ENCODE data around the gene MAP2K6.

The MAP2K6 gene

GRCh38 chr17:69492410-69493071 lies 78.0 kb downstream of the MAP2K6 start:
- no peak for DNase-seq (ENCODE audit: low spot score)

DNA sequence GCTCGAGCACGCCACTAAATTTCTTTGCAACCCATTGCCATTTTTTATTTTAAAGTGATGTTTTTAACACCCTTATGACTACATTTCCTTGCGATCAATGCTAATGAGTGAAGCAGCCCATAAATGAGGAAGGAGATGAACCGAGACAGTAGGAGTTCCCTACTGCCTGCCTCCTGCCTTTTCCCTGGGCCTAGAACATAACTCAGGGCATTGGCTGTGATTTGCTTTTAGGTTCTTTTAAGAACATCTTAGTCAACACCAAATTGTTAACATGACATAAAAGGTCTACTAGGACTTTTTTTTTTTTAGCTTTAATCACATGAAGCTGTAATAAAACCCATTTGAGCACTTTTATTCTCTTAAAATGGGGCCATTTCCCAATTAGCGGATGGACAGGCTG lies 81.3 kb downstream of the MAP2K6 start:
- no peak for DNase-seq (ENCODE audit: low spot score)

DNA sequence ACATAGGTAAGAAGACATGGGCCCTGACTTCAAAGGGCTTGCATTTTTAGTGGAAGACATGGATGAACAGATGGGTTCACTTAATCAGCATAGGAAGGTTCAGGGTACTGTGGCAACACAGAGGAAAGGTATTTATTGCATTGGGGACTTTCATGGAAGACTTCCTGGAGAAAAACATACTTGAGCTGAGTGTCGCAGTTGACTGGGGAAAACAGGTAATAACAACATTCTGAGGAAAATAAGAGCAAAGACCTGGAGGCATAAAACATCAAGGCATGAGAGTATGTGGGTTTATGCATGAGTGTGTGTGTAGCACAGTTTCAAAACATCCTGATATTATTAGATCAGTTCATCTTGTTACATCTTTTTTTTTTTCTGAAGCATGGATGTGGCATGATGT lies 82.7 kb downstream of the MAP2K6 start:
- no peak for DNase-seq (ENCODE audit: low spot score)

DNA sequence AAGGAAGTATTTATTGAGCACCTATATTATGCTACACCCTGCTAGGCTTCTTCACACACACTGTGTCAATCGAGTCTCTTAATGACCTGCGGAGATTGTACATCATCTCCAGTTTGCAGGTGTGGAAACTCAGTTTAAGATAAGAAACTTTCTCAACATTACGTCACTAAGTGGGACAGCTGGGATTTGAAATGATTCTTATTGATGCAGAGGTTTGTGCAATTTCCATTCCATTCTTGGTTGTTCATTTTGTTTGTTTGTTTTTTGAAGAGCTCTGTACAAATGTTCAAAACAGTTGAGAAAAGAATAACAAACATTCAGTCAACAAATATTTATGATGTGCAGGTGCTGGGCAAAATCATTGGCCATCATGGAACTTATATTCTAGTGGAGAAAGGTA lies 84.8 kb downstream of the MAP2K6 start:
- DNase-seq (ENCODE audit: low spot score), result no peak

DNA sequence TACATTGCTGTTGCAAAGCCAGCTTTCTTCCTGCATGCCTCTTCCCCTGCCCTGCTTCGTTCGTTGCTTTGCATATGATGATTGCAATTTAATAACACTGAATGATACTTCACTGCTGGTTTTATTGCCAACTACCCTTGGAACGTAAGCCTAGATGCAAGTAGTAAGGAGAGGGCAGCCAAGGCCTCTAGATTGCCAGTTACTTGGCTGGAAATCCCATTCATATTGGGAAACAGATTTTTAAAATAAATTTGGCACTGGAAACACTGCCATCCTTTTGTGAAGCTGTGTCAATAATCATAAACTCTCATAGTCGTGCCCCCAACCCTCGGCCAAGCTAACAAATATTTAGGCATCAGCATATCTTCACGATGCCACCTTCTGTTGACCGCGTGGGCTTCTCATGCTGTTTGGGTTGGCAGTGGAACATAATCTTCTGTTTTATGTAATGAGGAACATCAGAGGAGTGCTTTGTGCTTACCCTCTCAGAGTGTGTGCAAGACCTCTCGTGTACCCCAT lies 86.5 kb downstream of the MAP2K6 start:
- no peak for DNase-seq (ENCODE audit: low spot score)

DNA sequence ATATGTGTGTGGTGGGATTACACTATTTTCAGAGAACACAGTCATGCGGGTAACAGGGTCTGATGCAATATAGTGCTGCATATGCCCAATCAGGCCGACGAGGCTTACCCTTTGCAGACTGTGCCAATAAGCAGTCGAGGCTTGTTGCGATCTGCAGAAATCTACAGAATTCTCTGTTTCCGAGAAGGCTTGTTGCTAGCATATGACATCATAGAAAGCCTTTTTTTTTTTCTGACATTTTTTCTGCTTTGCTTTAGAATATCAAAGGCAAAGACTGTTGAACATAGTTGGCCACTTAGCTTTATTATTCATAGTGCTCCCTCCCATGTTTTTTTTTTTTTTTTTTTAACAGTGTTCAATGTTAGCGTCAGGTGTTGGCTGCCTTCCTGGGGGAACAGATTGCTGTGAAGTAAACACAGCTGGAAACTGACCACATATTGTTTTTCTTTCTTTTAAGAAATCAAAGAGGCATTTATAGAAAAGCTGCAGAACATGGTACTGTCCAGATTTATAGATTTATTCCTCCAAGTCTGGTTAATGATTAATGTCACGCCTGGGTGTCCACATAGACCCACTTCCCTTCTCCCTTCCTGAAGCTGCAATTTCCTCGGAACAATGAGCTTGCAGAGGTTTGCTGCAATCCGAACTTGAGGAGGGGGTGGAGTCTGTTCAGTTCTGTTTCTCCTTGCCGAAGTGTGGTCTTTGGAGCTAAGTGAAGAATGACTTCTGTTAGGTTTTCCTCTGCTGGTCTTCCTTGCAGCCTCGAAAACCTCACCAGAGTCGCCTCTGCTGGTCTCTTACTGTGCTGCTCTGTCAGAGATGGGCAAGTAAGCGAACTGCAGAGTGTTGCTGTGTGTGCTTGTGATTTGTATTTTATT lies 87.3 kb downstream of the MAP2K6 start:
- DNase-seq (ENCODE audit: low spot score), result peak; percentile 53

DNA sequence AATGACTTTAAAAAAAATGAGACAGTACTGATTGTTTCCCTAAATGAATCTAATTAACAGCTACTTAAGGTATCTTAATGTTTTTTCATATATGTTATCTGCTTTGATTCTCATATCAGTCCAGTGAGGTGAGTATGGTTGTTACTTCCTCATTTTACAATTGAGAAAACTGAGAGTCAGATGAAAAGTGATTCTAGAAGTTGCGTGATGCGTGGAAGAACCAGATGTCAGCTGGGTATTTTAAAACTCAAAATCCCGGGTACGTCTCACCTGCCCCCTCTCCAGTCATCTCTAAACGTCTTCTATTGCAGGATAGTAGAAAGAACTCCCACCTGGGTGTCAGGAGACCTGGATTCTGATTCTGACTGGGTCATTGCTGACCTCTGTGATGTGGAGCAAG lies 89.2 kb downstream of the MAP2K6 start:
- DNase-seq (ENCODE audit: low spot score), result no peak

GRCh38 chr17:69505740-69506139 lies 91.2 kb downstream of the MAP2K6 start:
- no peak for DNase-seq (ENCODE audit: low spot score)

- DNase-seq (ENCODE audit: low spot score), result no peak
Observed at GRCh38 chr17:69506489-69506888, 92.0 kb downstream of the MAP2K6 start.

DNA sequence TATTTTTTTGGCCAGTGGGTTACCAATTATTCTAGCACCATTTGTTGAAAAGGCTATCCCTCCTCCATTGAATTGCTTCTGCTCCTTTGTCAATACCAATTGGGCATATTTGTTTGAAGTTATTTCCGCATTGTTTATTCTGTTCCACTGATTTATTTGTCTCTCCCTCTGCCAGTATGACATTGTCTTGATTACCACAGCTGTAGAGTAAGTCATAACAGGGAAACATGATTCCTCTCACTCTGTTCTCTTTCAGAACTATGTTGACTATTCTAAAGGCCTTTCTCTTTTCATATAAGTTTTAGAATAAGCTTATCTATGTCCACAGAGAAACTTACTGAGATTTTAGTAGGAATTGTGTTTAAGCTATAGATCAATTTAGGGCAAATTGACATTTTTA lies 94.3 kb downstream of the MAP2K6 start:
- DNase-seq (ENCODE audit: low spot score), result no peak

DNA sequence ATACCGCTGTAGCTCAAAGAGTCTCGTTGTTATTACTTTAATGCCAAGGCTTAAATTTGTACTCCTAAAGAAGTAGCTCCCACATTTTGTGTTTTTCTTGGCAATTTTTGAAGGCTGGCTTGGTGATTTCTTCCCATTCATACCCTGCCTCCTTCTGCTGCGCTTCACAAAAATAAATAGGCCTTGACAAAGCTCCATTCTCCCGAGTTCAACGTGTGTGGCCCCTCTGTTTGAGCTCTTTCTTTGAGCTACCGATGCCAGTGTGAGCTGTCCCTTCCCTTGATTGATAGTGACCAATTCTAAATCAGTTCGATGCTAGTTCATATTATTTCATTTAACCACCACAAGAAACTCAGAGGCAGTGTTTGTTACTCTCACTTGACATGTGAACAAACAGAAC lies 96.8 kb downstream of the MAP2K6 start:
- no peak for DNase-seq (ENCODE audit: low spot score)

DNA sequence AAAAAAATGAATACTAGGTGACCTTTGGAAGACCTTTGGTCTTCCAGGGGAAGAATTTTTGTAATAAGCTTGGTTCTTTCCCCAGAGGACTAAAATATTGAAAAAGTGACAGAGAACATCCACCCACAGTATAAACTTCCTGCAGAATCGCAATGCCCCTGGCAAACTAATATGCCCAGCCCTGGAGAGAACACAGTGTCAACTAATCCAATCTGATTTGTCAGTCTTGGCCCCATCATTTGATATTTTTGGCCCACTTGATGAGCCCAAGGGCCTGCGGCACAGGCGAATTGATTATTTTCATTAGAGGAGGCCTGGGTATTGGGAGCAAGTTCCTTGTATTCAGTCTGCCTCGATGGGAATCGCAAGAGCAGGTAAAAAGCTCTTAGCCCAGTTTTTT lies 98.4 kb downstream of the MAP2K6 start:
- no peak for DNase-seq (ENCODE audit: low spot score)

GRCh38 chr17:69516225-69516624 lies 101.7 kb downstream of the MAP2K6 start:
- DNase-seq (ENCODE audit: low spot score), result no peak

DNA sequence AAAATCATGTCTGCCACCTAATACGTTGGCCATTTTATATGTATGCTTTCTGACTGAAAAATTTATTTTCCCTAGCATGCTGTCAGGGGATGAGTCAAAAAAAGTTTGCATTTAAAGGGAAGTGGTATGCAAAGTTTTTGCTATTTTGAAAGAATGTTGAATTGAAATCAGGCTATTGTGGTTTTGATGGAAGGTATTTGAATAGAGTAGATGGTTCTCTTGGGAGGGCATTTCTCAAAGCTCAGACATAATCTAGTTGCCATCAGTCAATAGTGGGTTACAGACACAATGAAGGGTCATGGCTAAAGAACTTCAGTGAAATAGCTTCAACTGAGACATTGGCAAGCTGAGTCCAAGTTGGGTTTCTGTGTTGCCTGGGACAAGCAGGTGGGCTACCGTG lies 102.4 kb downstream of the MAP2K6 start:
- no peak for DNase-seq (ENCODE audit: low spot score)

DNA sequence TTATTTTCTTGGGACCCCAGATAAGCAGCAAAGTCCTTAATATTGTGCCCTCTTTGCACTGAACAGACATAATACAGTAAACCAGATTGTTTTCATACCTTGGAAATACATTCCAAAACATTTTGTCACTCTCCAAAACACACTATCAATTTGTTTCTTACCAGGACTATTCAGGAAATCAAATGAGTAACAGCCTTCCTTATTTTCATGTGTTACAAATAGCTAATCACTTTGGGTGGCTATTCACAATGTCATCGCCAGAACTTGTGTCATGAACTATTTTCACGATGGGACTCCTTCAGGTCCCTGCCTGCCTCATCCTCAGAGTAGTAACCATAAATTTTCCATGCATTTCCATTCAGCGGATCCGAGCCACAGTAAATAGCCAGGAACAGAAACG lies 104.5 kb downstream of the MAP2K6 start:
- DNase-seq (ENCODE audit: low spot score), result no peak

DNA sequence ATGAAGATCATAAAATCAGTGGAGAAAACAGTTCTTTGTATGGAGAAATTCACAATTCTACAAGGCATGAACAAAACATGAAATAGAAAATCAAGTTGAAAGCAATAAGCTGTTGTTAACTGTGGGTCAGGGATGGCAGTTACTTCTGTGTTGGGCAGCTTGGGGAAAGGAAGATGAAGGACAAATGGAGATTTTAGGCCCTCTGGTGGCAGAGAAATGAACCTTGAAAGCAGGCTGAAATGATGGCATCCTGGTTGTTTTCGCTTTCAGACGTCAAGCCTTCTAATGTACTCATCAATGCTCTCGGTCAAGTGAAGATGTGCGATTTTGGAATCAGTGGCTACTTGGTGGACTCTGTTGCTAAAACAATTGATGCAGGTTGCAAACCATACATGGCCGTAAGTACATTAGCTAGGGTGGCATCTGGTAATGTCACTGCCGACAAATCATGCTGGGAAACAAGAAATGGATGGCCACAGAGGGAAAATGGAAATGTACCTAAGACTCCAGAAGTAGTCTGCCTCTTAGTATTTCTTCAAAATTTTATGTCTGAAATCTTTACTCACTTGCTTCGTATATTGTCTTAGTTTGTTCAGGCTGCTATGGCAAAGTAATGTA lies 108.9 kb downstream of the MAP2K6 start:
- peak; percentile 48 for DNase-seq (ENCODE audit: low spot score)

- DNase-seq (ENCODE audit: low spot score), result no peak
Observed at GRCh38 chr17:69524854-69525253, 110.4 kb downstream of the MAP2K6 start.

- DNase-seq (ENCODE audit: low spot score), result peak; percentile 26
Observed at GRCh38 chr17:69525920-69526841, 111.7 kb downstream of the MAP2K6 start.

DNA sequence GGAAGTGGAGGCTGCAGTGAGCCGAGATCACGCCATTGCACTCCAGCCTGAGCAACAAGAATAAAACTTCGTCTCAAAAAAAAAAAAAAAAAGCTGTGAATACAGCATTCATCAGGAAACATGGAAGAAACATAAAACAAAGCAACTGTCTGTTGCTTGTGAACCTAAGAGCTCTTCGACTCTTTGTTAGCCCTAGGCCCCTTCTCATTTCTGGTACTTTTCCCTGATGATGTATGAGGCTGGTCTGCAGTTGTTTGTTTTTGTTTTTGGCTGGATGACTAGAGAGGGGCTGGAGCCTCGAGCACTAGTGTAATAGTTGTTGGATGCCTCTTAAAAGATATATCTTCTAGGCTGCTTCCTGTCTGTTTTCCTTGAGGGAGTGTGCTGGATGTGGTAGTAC lies 113.5 kb downstream of the MAP2K6 start:
- DNase-seq (ENCODE audit: low spot score), result no peak

DNA sequence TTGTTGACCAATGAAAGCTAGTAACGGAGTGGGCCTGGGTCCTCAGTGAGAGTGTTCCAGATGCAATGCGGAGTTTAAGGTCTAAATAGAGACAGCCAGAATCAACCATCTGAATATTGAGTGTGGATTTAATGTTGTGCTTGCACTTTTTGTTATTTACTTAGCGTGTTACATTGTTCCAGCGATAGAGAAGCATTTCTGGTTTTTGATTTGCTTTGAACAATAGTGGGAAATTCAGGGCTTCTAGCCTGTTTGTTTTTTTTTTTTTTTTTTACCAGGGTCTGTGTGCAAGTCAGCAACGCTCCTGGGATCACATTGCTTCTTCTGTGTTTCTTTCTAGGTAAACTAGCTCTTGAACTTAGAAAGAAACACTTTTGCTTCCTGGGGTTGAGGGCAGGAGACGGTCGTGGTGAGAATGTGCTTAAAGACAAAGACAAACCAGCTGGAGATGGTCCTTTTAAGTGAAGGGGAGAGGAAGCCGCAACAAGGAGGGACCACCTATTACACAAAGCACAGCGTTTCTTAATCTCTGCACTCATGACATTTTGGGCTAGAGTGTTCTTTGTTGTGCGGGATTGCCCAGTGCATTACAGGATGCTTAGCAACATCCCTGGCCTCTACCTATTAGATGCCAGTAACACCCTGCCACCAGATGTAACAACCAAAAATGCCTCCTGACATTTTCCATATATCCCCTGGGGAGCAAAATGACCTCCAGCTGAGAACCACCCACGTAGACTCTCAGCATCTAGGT lies 119.2 kb downstream of the MAP2K6 start:
- DNase-seq (ENCODE audit: low spot score), result no peak

- no peak for DNase-seq (ENCODE audit: low spot score)
Observed at GRCh38 chr17:69534235-69534621, 119.7 kb downstream of the MAP2K6 start.

All from HuH-7 (cell line).